Mesendoderm (in vitro differentiated cells): ENCODE results near the gene STRN3.
A peak's percentile ranks its signal among the peaks of the same experiment; 100 is the strongest.
"Not testable (repeated sequence)": the region's sequence is repeated elsewhere in the genome, so short reads cannot be mapped to it uniquely, and the experiment has no call there.

Experiments
- DNase-seq: peaks from one replicate; pipeline ENCODE4 v3.0.0; 2013
- H2AK5ac ChIP-seq: 2 replicates; pipeline ENCODE4 v1.6.1; 2013; ENCODE audit warnings: low read length, inconsistent platforms
- H2BK120ac ChIP-seq: 2 replicates; pipeline ENCODE4 v1.6.1; 2013; ENCODE audit warnings: low read depth, mild to moderate bottlenecking, low read length, moderate library complexity, mixed read lengths
- H2BK15ac ChIP-seq: replicated peaks from 2 replicates; pipeline ENCODE4 v1.6.1; 2013; ENCODE audit warnings: low read depth, mild to moderate bottlenecking, moderate library complexity
- H2BK5ac ChIP-seq: 2 replicates; pipeline ENCODE4 v1.6.1; 2013; ENCODE audit warnings: low read length, inconsistent platforms
- H3K18ac ChIP-seq: 2 replicates; pipeline ENCODE4 v1.6.1; 2013; ENCODE audit warnings: mild to moderate bottlenecking, low read length, mixed read lengths
- H3K23ac ChIP-seq: one replicate; pipeline ENCODE4 v1.6.1; 2013; ENCODE audit warnings: low read length
- H3K27ac ChIP-seq: 2 replicates; pipeline ENCODE4 v1.5.1; 2013; ENCODE audit warnings: low read depth, mild to moderate bottlenecking, inconsistent platforms, low read length, moderate library complexity
- H3K27me3 ChIP-seq: 2 replicates; pipeline ENCODE4 v1.6.1; 2013; ENCODE audit warnings: low read length, control low read depth, mild to moderate bottlenecking, inconsistent platforms; ENCODE audit not compliant: insufficient read depth, poor library complexity
- H3K36me3 ChIP-seq: 2 replicates; pipeline ENCODE4 v1.6.1; 2013; ENCODE audit warnings: low read length, inconsistent platforms; ENCODE audit not compliant: control insufficient read depth, insufficient read depth
- H3K4ac ChIP-seq: one replicate; pipeline ENCODE4 v1.6.1; 2013; ENCODE audit warnings: low read depth, mild to moderate bottlenecking, low read length, moderate library complexity
- H3K4me1 ChIP-seq: 2 replicates; pipeline ENCODE4 v1.6.1; 2013; ENCODE audit warnings: low read depth, low read length, inconsistent platforms; ENCODE audit not compliant: control insufficient read depth
- H3K4me2 ChIP-seq: 2 replicates; pipeline ENCODE4 v1.6.1; 2013; ENCODE audit warnings: low read length
- H3K4me3 ChIP-seq: 2 replicates; pipeline ENCODE4 v1.5.1; 2013; ENCODE audit warnings: mild to moderate bottlenecking, low read length
- H3K56ac ChIP-seq: one replicate; pipeline ENCODE4 v1.6.1; 2013; ENCODE audit warnings: low read length
- H3K79me1 ChIP-seq: 2 replicates; pipeline ENCODE4 v1.6.1; 2013; ENCODE audit warnings: low read length, inconsistent platforms
- H3K79me2 ChIP-seq: 2 replicates; pipeline ENCODE4 v1.6.1; 2013; ENCODE audit warnings: mild to moderate bottlenecking, low read length; ENCODE audit not compliant: control insufficient read depth, insufficient read depth
- H3K9ac ChIP-seq: 2 replicates; pipeline ENCODE4 v1.6.1; 2013; ENCODE audit warnings: low read length, inconsistent platforms
- H4K5ac ChIP-seq: one replicate; pipeline ENCODE4 v1.6.1; 2013; ENCODE audit warnings: low read length
- H4K8ac ChIP-seq: one replicate; pipeline ENCODE4 v1.6.1; 2013; ENCODE audit warnings: low read depth, mild to moderate bottlenecking, control low read depth, low read length, moderate library complexity
- WGBS: extraction: QIAGEN DNeasy Blood & Tissue Kit; methylation state at CpG from one replicate; pipeline ENCODE4 v1.1.7; 2013; ENCODE audit warnings: low lambda C conversion rate, missing lambda C conversion rate; ENCODE audit not compliant: insufficient coverage; ENCODE audit errors: extremely low coverage; 5-methylcytosine and 5-hydroxymethylcytosine counted together

Gene STRN3

DNA sequence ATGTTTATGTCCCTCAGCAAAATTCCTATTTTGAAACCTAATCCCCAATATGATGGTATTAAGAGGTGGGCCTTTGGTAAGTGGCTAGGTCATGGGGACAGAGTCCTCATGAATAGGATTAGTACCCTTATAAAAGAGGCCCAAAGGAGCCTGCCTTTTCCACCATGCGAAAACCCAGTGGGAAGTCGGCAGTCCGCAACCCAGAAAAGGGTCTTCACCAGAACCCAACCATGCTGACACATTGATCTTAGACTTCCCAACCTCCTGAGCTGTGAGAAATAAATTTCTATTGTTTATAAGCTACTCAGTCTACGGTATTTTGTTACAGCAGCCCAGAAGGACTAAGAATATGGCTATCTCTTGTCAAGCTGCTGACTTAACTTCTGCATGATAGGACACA lies 85.3 kb downstream of the STRN3 start:
- no peak overlapping the region for H3K4me2 ChIP-seq
- H2BK5ac ChIP-seq = no peak overlapping the region
- no peaks in the 10 kb centered on the region for H3K79me2 ChIP-seq
- no peak overlapping the region for H3K23ac ChIP-seq
- no CpG with 5 or more reads among the region's 4 CpGs for WGBS
- H3K9ac ChIP-seq = no peak overlapping the region
- H3K79me1 ChIP-seq = peaks cover 5% of the 10 kb centered on the region
- DNase-seq = no peak
- H3K36me3 ChIP-seq = no peaks in the 10 kb centered on the region
- H4K5ac ChIP-seq = no peak overlapping the region
- H2BK15ac ChIP-seq = no peak overlapping the region
- no peak overlapping the region for H2AK5ac ChIP-seq
- no peaks in the 10 kb centered on the region for H3K4me1 ChIP-seq
- H2BK120ac ChIP-seq = no peak overlapping the region
- no peaks in the 10 kb centered on the region for H3K27me3 ChIP-seq
- H4K8ac ChIP-seq = no peak overlapping the region
- no peak overlapping the region for H3K27ac ChIP-seq
- H3K4me3 ChIP-seq = no peak overlapping the region
- no peak overlapping the region for H3K4ac ChIP-seq
- H3K56ac ChIP-seq = no peak overlapping the region
- no peak overlapping the region for H3K18ac ChIP-seq

DNA sequence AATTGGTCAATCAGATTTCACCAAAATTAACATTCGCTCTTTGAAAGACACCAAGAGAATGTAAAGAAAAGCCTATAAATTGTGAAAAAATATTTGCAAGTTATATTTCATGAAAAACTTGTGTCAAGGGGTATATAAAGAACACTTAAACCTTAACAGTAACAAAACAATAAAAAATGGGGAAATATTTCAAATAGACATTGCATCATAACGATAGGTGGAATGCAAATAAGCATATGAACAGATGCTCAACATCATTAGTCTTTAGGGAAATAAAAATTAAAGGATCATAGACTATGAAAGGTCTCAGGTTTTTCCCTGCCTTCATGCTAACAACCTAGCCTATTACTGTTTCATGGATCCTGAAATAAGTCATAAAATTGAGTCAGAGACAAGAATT lies 87.6 kb downstream of the STRN3 start:
- Histone ChIP-seq H3K23ac (no peak overlapping the region), H2BK15ac (no peak overlapping the region), H3K79me2 (no peaks in the 10 kb centered on the region), H4K8ac (no peak overlapping the region), H2BK5ac (no peak overlapping the region), H3K36me3 (no peaks in the 10 kb centered on the region), H3K4ac (no peak overlapping the region), H3K56ac (no peak overlapping the region), H3K27ac (no peak overlapping the region), H2AK5ac (no peak overlapping the region), H2BK120ac (no peak overlapping the region), H3K79me1 (peaks cover 2% of the 10 kb centered on the region), H3K9ac (no peak overlapping the region), H3K27me3 (no peaks in the 10 kb centered on the region), H3K4me3 (no peak overlapping the region), H3K4me2 (no peak overlapping the region), H3K18ac (no peak overlapping the region), H3K4me1 (no peaks in the 10 kb centered on the region), H4K5ac (no peak overlapping the region)
- no CpG with 5 or more reads among the region's 2 CpGs for WGBS
- DNase-seq = no peak

- Histone ChIP-seq H2AK5ac (no peak overlapping the region), H3K79me2 (no peaks in the 10 kb centered on the region), H4K5ac (no peak overlapping the region), H3K4me3 (no peak overlapping the region), H3K9ac (no peak overlapping the region), H3K4me2 (no peak overlapping the region), H2BK120ac (no peak overlapping the region), H4K8ac (no peak overlapping the region), H3K36me3 (no peaks in the 10 kb centered on the region), H3K23ac (no peak overlapping the region), H3K4me1 (no peaks in the 10 kb centered on the region), H3K18ac (no peak overlapping the region), H3K79me1 (no peaks in the 10 kb centered on the region), H2BK5ac (no peak overlapping the region), H3K27me3 (no peaks in the 10 kb centered on the region), H3K56ac (no peak overlapping the region), H3K27ac (no peak overlapping the region), H2BK15ac (no peak overlapping the region), H3K4ac (no peak overlapping the region)
- no CpG with 5 or more reads among the region's 2 CpGs for WGBS
- DNase-seq = no peak
Measured at GRCh38 chr14:30935445-30935844, 90.7 kb downstream of the STRN3 start.

DNA sequence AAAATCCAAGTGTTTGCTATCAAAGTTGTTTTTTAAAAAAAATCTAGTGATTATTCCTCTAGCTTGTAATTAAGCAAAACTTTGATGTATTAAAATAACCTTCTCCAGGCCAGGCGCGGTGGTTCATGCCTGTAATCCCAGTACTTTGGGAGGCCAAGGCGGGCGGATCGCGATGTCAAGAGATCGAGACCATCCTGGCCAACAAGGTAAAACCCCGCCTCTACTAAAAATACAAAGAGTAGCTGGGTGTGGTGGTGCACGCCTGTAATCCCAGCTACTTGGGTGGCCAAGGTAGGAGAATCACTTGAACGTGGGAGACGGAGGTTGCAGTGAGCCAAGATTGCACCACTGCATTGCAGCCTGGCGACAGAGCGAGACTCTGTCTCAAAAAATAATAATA lies 92.2 kb downstream of the STRN3 start:
- not testable (repeated sequence) for H2BK5ac ChIP-seq, H4K5ac ChIP-seq, H4K8ac ChIP-seq, H3K23ac ChIP-seq, H3K4ac ChIP-seq, H3K79me1 ChIP-seq, H3K27me3 ChIP-seq, H3K9ac ChIP-seq, H3K56ac ChIP-seq, H3K27ac ChIP-seq, H2BK120ac ChIP-seq, DNase-seq, H2AK5ac ChIP-seq, H3K18ac ChIP-seq, H3K4me3 ChIP-seq, H3K36me3 ChIP-seq, H3K4me1 ChIP-seq, H3K4me2 ChIP-seq, H2BK15ac ChIP-seq, H3K79me2 ChIP-seq
- WGBS = no CpG with 5 or more reads among the region's 13 CpGs

DNA sequence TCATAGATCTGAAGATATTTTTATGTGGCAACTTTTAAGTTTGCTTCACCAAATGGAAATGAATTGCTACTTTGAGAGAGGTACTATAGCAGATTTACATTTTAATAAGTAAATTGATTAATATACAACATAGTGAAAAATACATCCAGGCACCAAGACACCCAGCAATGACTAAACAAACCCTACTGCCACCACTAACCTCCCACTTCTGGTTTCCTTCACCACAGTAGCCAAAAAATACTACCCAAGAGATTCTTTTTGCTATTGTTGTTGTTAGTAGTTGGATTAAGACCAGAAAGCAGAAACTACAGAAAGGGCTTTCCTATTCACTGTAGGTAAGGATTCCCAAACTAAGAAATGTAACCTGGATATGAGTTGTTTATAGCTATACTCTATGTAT lies 97.7 kb downstream of the STRN3 start:
- Histone ChIP-seq H3K18ac (no peak overlapping the region), H3K36me3 (no peaks in the 10 kb centered on the region), H3K4me3 (no peak overlapping the region), H3K27ac (no peak overlapping the region), H3K9ac (no peak overlapping the region), H3K27me3 (no peaks in the 10 kb centered on the region), H2AK5ac (no peak overlapping the region), H2BK5ac (no peak overlapping the region), H4K5ac (no peak overlapping the region), H3K79me2 (no peaks in the 10 kb centered on the region), H3K4ac (no peak overlapping the region), H2BK120ac (no peak overlapping the region), H3K4me1 (no peaks in the 10 kb centered on the region), H4K8ac (no peak overlapping the region), H3K56ac (no peak overlapping the region), H3K23ac (no peak overlapping the region), H2BK15ac (no peak overlapping the region), H3K79me1 (no peaks in the 10 kb centered on the region), H3K4me2 (no peak overlapping the region)
- DNase-seq = no peak

DNA sequence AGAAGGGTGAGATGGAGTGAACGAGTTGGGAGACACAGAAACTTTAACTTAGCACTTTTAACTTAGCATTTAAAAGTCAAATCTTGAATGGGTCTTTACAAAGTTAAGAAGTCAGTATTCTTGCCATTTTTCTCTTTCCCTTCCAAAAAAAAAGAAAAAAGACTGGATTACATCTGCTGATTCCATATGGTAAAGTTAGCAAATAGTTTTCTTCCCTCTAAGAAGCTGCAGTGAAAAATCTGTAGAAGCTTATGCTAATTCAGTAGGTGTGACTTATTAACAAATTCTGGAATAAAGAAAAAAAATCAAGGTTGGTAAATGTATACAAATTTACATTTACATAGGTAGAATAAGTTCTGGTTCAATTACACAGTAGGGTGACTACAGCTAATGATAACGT lies 100.9 kb downstream of the STRN3 start:
- H3K36me3 ChIP-seq = no peaks in the 10 kb centered on the region
- no peaks in the 10 kb centered on the region for H3K79me2 ChIP-seq
- WGBS = no CpG with 5 or more reads among the region's 2 CpGs

More for the DNA sequence above, 100.9 kb downstream of the STRN3 start:
- no peak overlapping the region for H3K23ac ChIP-seq
- peak overlapping the region; percentile 56 for H4K8ac ChIP-seq
- no peak overlapping the region for H3K27ac ChIP-seq
- H2BK120ac ChIP-seq = no peak overlapping the region
- DNase-seq = no peak
- no peak overlapping the region for H2BK5ac ChIP-seq
- no peak overlapping the region for H3K4me3 ChIP-seq
- H3K9ac ChIP-seq = no peak overlapping the region
- H3K56ac ChIP-seq = no peak overlapping the region
- H3K4me2 ChIP-seq = no peak overlapping the region
- H2AK5ac ChIP-seq = no peak overlapping the region
- H3K79me1 ChIP-seq = no peaks in the 10 kb centered on the region
- no peaks in the 10 kb centered on the region for H3K27me3 ChIP-seq
- no peak overlapping the region for H3K18ac ChIP-seq
- H2BK15ac ChIP-seq = no peak overlapping the region
- H3K4me1 ChIP-seq = no peaks in the 10 kb centered on the region
- no peak overlapping the region for H4K5ac ChIP-seq
- H3K4ac ChIP-seq = no peak overlapping the region
